CD14-positive monocyte (primary cell): Measurements from ENCODE around the gene RAB35. TPM values are rescaled to one million over a fixed set of nuclear protein-coding genes. Genes with fewer than 3 reads are reported as not detected.

Experiments
- DNase-seq, 3 donors: peaks; one replicate each; pipeline ENCODE4 v3.0.0-alpha.2; 2011 to 2022
- H2AFZ ChIP-seq: 2 replicates; pipeline ENCODE4 v1.6.0; 2012; ENCODE audit warnings: mild to moderate bottlenecking, low read depth, low read length, inconsistent platforms; ENCODE audit not compliant: insufficient read depth, poor library complexity, severe bottlenecking
- H3K27ac ChIP-seq, 2 donors: 1 replicate in 1 of 2; 2 replicates in 1 of 2; pipeline ENCODE4 v1.5.1; 2012 to 2013; ENCODE audit warnings: low read length in 2 of 2, control low read depth in 1 of 2, inconsistent platforms in 1 of 2, low read depth in 1 of 2, mild to moderate bottlenecking in 1 of 2
- H3K27me3 ChIP-seq, 2 donors: one replicate each; pipeline versions ENCODE4 v1.6.0 to v1.6.1; 2011 to 2013; ENCODE audit warnings: low read length in 2 of 2; ENCODE audit not compliant: control insufficient read depth in 2 of 2, insufficient read depth in 2 of 2
- H3K36me3 ChIP-seq, 2 donors: replicated peaks in 1 of 2; 1 replicate in 1 of 2; 2 replicates in 1 of 2; pipeline versions ENCODE4 v1.5.1 to v1.6.1; 2012 to 2013; ENCODE audit warnings: low read length in 2 of 2, control low read depth in 1 of 2, inconsistent platforms in 1 of 2, mild to moderate bottlenecking in 1 of 2; ENCODE audit not compliant: insufficient read depth in 2 of 2, control insufficient read depth in 1 of 2
- H3K4me1 ChIP-seq, 2 donors: 1 replicate in 1 of 2; 2 replicates in 1 of 2; pipeline versions ENCODE4 v1.5.1 to v1.6.1; 2012 to 2013; ENCODE audit warnings: low read length in 2 of 2, control low read depth in 1 of 2, inconsistent platforms in 1 of 2, mild to moderate bottlenecking in 1 of 2, moderate library complexity in 1 of 2; ENCODE audit not compliant: insufficient read depth in 2 of 2, control insufficient read depth in 1 of 2
- H3K4me2 ChIP-seq: replicated peaks from 2 replicates; pipeline ENCODE3; 2012; ENCODE audit warnings: low read length, moderate library complexity, mild to moderate bottlenecking; ENCODE audit not compliant: poor library complexity, severe bottlenecking; ENCODE audit errors: extremely low read depth
- H3K4me3 ChIP-seq, 3 experiments: fragments of 200-600 bp in 1 of 3; sonication (generic) in 1 of 3; replicated peaks in 1 of 3; 1 replicate in 2 of 3; 2 replicates in 1 of 3; pipeline ENCODE4 v1.5.1; 2011 to 2013; ENCODE audit warnings: low read length in 3 of 3, mild to moderate bottlenecking in 3 of 3, control low read depth in 2 of 3, low read depth in 2 of 3, inconsistent platforms in 1 of 3, moderate library complexity in 1 of 3
- H3K79me2 ChIP-seq: 2 replicates; pipeline ENCODE4 v1.6.0; 2012; ENCODE audit warnings: mild to moderate bottlenecking, control low read depth, inconsistent platforms, low read length, moderate library complexity; ENCODE audit not compliant: insufficient read depth
- H3K9ac ChIP-seq: 2 replicates; pipeline ENCODE4 v1.6.0; 2017; ENCODE audit warnings: low read length, mild to moderate bottlenecking; ENCODE audit not compliant: insufficient read depth, poor library complexity, severe bottlenecking
- H3K9me3 ChIP-seq, 2 donors: replicated peaks in 1 of 2; 1 replicate in 1 of 2; 2 replicates in 1 of 2; pipeline versions ENCODE4 v1.5.1 to v1.6.1; 2012 to 2013; ENCODE audit warnings: low read length in 2 of 2, control low read depth in 1 of 2; ENCODE audit not compliant: control insufficient read depth in 1 of 2, insufficient read depth in 1 of 2
- H4K20me1 ChIP-seq: 2 replicates; pipeline ENCODE4 v1.6.0; 2012; ENCODE audit warnings: mild to moderate bottlenecking, low read length, control low read depth, moderate library complexity; ENCODE audit not compliant: insufficient read depth
- H3K27ac Mint-ChIP-seq, 7 donors: one replicate each; pipeline ENCODE4 v1.8.0; 2020; ENCODE audit warnings: mild to moderate bottlenecking in 7 of 7, mixed read lengths in 7 of 7, moderate library complexity in 6 of 7, inconsistent platforms in 2 of 7
- H3K27me3 Mint-ChIP-seq, 3 donors: one replicate each; pipeline ENCODE4 v1.8.0; 2021 to 2022; ENCODE audit warnings: low read depth in 3 of 3, mild to moderate bottlenecking in 3 of 3, mixed read lengths in 3 of 3, moderate library complexity in 3 of 3, inconsistent platforms in 1 of 3
- H3K36me3 Mint-ChIP-seq, 2 donors: one replicate each; pipeline ENCODE4 v1.8.0; 2020; ENCODE audit warnings: mixed read lengths in 2 of 2, inconsistent platforms in 1 of 2, mild to moderate bottlenecking in 1 of 2
- H3K4me1 Mint-ChIP-seq: one replicate; pipeline ENCODE4 v1.8.0; 2020; ENCODE audit warnings: mild to moderate bottlenecking, mixed read lengths
- H3K4me3 Mint-ChIP-seq, 2 donors: one replicate each; pipeline ENCODE4 v1.8.0; 2020; ENCODE audit warnings: mild to moderate bottlenecking in 2 of 2, mixed read lengths in 2 of 2, moderate library complexity in 1 of 2
- H3K9me3 Mint-ChIP-seq, 7 donors: one replicate each; pipeline ENCODE4 v1.8.0; 2020 to 2022; ENCODE audit warnings: mixed read lengths in 7 of 7, mild to moderate bottlenecking in 6 of 7, moderate library complexity in 6 of 7, inconsistent platforms in 2 of 7
- CTCF ChIP-seq: fragments of 200-600 bp; IDR thresholded peaks from one replicate; pipeline ENCODE4 v1.8.0; 2022; ENCODE audit warnings: antibody characterized with exemption, mild to moderate bottlenecking
- WGBS: methylation state at CpG from one replicate; pipeline ENCODE4 v1.1.5; 2013; ENCODE audit warnings: missing lambda C conversion rate; ENCODE audit not compliant: insufficient coverage; 5-methylcytosine and 5-hydroxymethylcytosine counted together
- intact Hi-C, 2 donors: fragments of 100-400 bp; cut with micrococcal nuclease; formaldehyde crosslinking; loops; one replicate each; pipeline versions ENCODE4 v1.15.0 to v1.15.1; 2023
- polyA plus RNA-seq, 3 donors: library from polyadenylated mRNA; depleted of rRNA in 1 of 3; unstranded in 2 of 3; stranded (reverse) in 1 of 3; fragments of 300-500 nt in 2 of 3; fragments of >200 nt in 1 of 3; fragmentation: Illumina TruSeq in 2 of 3; gene quantifications; 1 replicate in 2 of 3; 2 replicates in 1 of 3; pipeline ENCODE4 v1.2.3, GENCODE V29; 2012 to 2021

RAB35 gene
- polyA plus RNA-seq, 3 donors = 20.4 to 27.3 (median 21.6) TPM

DNA sequence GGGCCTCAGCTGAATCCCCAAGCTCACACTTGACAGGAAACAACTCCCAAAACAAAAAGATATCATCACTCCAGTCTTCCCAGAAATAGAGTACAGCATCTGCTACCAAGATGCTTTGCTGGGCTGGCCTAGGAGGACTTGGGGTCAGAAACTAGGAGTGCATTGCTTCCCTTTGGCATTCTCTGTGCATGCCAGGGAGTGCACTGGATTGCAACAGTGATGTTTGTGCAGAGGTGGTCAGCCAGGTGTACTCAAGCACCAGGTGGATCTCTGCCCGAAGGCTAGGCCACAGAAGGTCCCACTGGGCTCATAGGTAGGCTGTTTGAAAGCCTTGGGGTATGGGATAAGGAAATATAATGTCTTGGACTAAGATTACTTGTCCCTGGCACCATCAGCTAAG is 51.1 kb downstream of the RAB35 start:
- WGBS = 100% methylated on average over 1 of the region's 1 CpG

GRCh38 chr12:120064054-120064940 is 52.3 kb downstream of the RAB35 start:
- Mint-ChIP-seq H3K9me3 (no peaks in the 10 kb centered on the region), H3K27ac (no peak overlapping the region), H3K4me3 (peak overlapping the region in 1 of 2 donors; percentile 57), H3K36me3 (no peaks in the 10 kb centered on the region), H3K4me1 (no peaks in the 10 kb centered on the region), H3K27me3 (peaks cover 4 to 18% (median 15%) of the 10 kb centered on the region in 3 donors)
- WGBS = 93% methylated on average over 13 of the region's 16 CpGs
- H3K4me2 ChIP-seq = no peak overlapping the region
- H2AFZ ChIP-seq = no peak overlapping the region
- no peak overlapping the region for H3K27ac ChIP-seq
- no peaks in the 10 kb centered on the region for H3K4me1 ChIP-seq
- DNase-seq = no peak
- intact Hi-C loops = no loop called here
- no peaks in the 10 kb centered on the region for H3K79me2 ChIP-seq
- H3K4me3 ChIP-seq = no peak overlapping the region
- no peak for TF ChIP-seq CTCF
- no peak overlapping the region for H3K9ac ChIP-seq
- H3K36me3 ChIP-seq = no peaks in the 10 kb centered on the region
- H4K20me1 ChIP-seq = no peaks in the 10 kb centered on the region
- H3K27me3 ChIP-seq = no peaks in the 10 kb centered on the region
- H3K9me3 ChIP-seq = no peaks in the 10 kb centered on the region

More for the DNA sequence above, 51.1 kb downstream of the RAB35 start:
- no peak overlapping the region for H3K27ac Mint-ChIP-seq
- no peaks in the 10 kb centered on the region for H3K9me3 Mint-ChIP-seq
- no peak for DNase-seq
- Histone ChIP-seq H3K9ac (no peak overlapping the region), H2AFZ (no peak overlapping the region), H3K4me3 (no peak overlapping the region), H3K4me2 (no peak overlapping the region), H3K36me3 (no peaks in the 10 kb centered on the region), H3K27me3 (no peaks in the 10 kb centered on the region), H3K27ac (no peak overlapping the region), H4K20me1 (no peaks in the 10 kb centered on the region), H3K79me2 (no peaks in the 10 kb centered on the region), H3K4me1 (no peaks in the 10 kb centered on the region), H3K9me3 (no peaks in the 10 kb centered on the region)
- H3K36me3 Mint-ChIP-seq = no peaks in the 10 kb centered on the region
- no peaks in the 10 kb centered on the region for H3K4me1 Mint-ChIP-seq
- peaks cover 4 to 18% (median 15%) of the 10 kb centered on the region in 3 donors for H3K27me3 Mint-ChIP-seq
- intact Hi-C loops = no loop called here
- H3K4me3 Mint-ChIP-seq = no peak overlapping the region
- TF ChIP-seq CTCF = no peak
